Natural killer cell (primary cell): Measurements from ENCODE around the gene KANSL1L. TPM values are rescaled to one million over a fixed set of nuclear protein-coding genes. Genes with fewer than 3 reads are reported as not detected.

Experiments
- ATAC-seq, 3 donors: fragments of 150-1000 bp in 2 of 3; fragments of 200-7000 bp in 1 of 3; cut with Tn5 transposase; 1 replicate in 1 of 3; 2 replicates in 2 of 3; pipeline ENCODE4 v1.10.0; 2021; ENCODE audit warnings: mild to moderate bottlenecking in 2 of 3, moderate library complexity in 2 of 3
- DNase-seq, 2 donors: peaks; one replicate each; pipeline versions ENCODE4 v3.0.0 to v3.0.0-alpha.2; 2013 to 2021; ENCODE audit warnings: mixed read lengths in 1 of 2
- H3K27ac ChIP-seq: one replicate; pipeline ENCODE4 v1.5.1; 2013; ENCODE audit warnings: mild to moderate bottlenecking, low read length
- H3K27me3 ChIP-seq: one replicate; pipeline ENCODE4 v1.6.1; 2013; ENCODE audit warnings: low read length; ENCODE audit not compliant: control insufficient read depth, insufficient read depth
- H3K36me3 ChIP-seq: one replicate; pipeline ENCODE4 v1.6.1; 2013; ENCODE audit warnings: low read length; ENCODE audit not compliant: control insufficient read depth, insufficient read depth
- H3K4me1 ChIP-seq: one replicate; pipeline ENCODE4 v1.6.1; 2013; ENCODE audit warnings: low read length; ENCODE audit not compliant: control insufficient read depth, insufficient read depth
- H3K4me3 ChIP-seq: one replicate; pipeline ENCODE4 v1.5.1; 2013; ENCODE audit warnings: low read length
- H3K9me3 ChIP-seq: one replicate; pipeline ENCODE4 v1.6.1; 2013; ENCODE audit warnings: low read length; ENCODE audit not compliant: control insufficient read depth, insufficient read depth
- H3K27ac Mint-ChIP-seq, 2 donors: one replicate each; pipeline ENCODE4 v1.8.0; 2022; ENCODE audit warnings: mild to moderate bottlenecking in 2 of 2, mixed read lengths in 2 of 2, moderate library complexity in 1 of 2
- H3K27me3 Mint-ChIP-seq, 2 donors: one replicate each; pipeline ENCODE4 v1.8.0; 2022; ENCODE audit warnings: low read depth in 2 of 2, mixed read lengths in 2 of 2
- H3K36me3 Mint-ChIP-seq: one replicate; pipeline ENCODE4 v1.8.0; 2022; ENCODE audit warnings: mixed read lengths
- H3K4me1 Mint-ChIP-seq, 2 donors: one replicate each; pipeline ENCODE4 v1.8.0; 2022; ENCODE audit warnings: mixed read lengths in 2 of 2
- H3K4me3 Mint-ChIP-seq: one replicate; pipeline ENCODE4 v1.8.0; 2022; ENCODE audit warnings: mild to moderate bottlenecking, moderate library complexity, mixed read lengths
- H3K9me3 Mint-ChIP-seq, 2 donors: one replicate each; pipeline ENCODE4 v1.8.0; 2022; ENCODE audit warnings: mixed read lengths in 2 of 2
- CTCF ChIP-seq: fragments of 200-600 bp; IDR thresholded peaks from one replicate; pipeline ENCODE4 v1.8.0; 2022; ENCODE audit warnings: antibody characterized with exemption
- WGBS: methylation state at CpG from one replicate; pipeline ENCODE4 v1.1.7; 2013; ENCODE audit warnings: missing lambda C conversion rate; ENCODE audit not compliant: insufficient coverage; 5-methylcytosine and 5-hydroxymethylcytosine counted together
- intact Hi-C: fragments of 100-400 bp; cut with micrococcal nuclease; formaldehyde crosslinking; loops from one replicate; pipeline ENCODE4 v1.14.2; 2022
- total RNA-seq, 4 donors: library from RNA; stranded (reverse); fragments of 120-200 nt in 1 of 4; gene quantifications; one replicate each; pipeline versions ENCODE4 v1.2.3 to v1.2.4, GENCODE V29; 2013 to 2022

KANSL1L gene
- total RNA-seq, 3 donors from 2014 or later (not counting 1 experiment from before 2014, with no cell fraction given) = 7.6 to 11.2 (median 9.5) TPM

DNA sequence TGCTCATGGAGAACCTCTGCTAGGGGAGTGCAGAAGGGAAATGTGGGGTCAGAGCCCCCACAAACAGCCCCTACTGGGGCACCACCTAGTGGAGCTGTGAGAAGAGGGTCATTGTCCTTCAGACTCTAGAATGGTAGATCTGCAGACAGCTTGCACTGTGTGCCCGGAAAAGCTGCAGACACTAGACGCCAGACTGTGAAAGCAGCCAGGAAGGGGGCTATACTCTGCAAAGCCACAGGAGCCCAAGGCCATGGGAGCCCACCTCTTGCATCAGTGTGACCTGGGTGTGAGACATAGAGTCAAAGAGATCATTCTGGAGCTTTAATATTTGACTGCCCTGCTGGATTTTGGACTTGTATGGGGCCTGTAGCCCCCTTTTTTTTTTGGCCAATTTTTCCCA lies 107.9 kb downstream of the KANSL1L start:
- Histone ChIP-seq H3K4me3 (no peak overlapping the region), H3K36me3 (no peaks in the 10 kb centered on the region), H3K4me1 (no peaks in the 10 kb centered on the region), H3K9me3 (peaks cover 2% of the 10 kb centered on the region), H3K27ac (no peak overlapping the region), H3K27me3 (no peaks in the 10 kb centered on the region)
- DNase-seq (no peak), ATAC-seq (peak in 1 of 3 donors; percentile 55)
- H3K4me1 Mint-ChIP-seq = no peaks in the 10 kb centered on the region
- no peaks in the 10 kb centered on the region for H3K36me3 Mint-ChIP-seq
- no peak overlapping the region for H3K4me3 Mint-ChIP-seq
- no peak overlapping the region for H3K27ac Mint-ChIP-seq
- no peaks in the 10 kb centered on the region for H3K9me3 Mint-ChIP-seq
- intact Hi-C loops = no loop called here
- TF ChIP-seq CTCF = no peak
- WGBS = 87% methylated on average over 2 of the region's 2 CpGs
- H3K27me3 Mint-ChIP-seq = no peaks in the 10 kb centered on the region

DNA sequence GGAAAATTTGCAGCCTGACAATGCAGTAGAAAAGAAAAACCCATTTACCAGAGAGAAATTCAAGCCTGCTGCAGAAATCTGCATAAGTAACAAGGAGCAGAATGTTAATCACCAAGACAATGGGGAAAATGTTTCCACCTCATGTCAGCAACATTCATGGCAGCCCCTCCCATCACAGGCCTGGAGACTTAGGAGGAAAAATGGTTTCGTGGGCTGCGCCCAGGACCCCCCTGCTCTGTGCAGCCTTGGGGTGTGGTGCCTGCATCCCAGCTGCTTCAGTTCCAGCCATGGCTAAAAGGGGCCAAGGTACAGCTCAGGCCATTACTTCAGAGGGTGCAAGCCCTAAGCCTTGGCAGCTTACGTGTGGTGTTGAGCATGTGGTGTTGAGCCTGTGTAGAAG lies 115.4 kb downstream of the KANSL1L start:
- intact Hi-C loops = no loop called here
- WGBS = 100% methylated on average over 3 of the region's 3 CpGs
- Histone ChIP-seq H3K4me1 (no peaks in the 10 kb centered on the region), H3K27ac (no peak overlapping the region), H3K36me3 (no peaks in the 10 kb centered on the region), H3K4me3 (no peak overlapping the region), H3K27me3 (no peaks in the 10 kb centered on the region), H3K9me3 (peaks cover 7% of the 10 kb centered on the region)
- H3K27ac Mint-ChIP-seq = peak overlapping the region in 1 of 2 donors; percentile 24
- H3K27me3 Mint-ChIP-seq = no peaks in the 10 kb centered on the region
- H3K9me3 Mint-ChIP-seq = peaks cover 2 to 12% of the 10 kb centered on the region in 2 donors
- TF ChIP-seq CTCF = no peak
- peaks cover 16% of the 10 kb centered on the region for H3K36me3 Mint-ChIP-seq
- no peak overlapping the region for H3K4me3 Mint-ChIP-seq
- no peak for DNase-seq
- peaks cover 4 to 7% of the 10 kb centered on the region in 2 donors for H3K4me1 Mint-ChIP-seq
- no peak for ATAC-seq

DNA sequence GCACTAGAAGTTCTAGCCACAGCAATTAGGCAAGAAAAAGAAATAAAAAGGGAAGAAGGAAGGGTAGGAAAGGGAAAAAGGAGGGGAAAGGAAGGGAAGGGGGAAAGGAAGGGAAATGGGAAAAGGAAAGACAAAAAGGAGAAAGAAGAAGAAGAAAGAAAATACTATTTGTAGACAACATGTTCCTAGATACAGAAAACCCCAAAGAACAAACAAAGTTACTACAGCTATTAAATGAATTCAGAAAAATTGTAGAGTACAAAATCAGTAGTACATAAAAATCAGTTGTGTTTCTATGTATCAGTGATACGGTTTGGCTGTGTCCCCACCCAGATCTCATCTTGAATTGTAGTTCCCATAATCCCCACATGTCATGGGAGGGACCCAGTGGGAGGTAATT lies 116.5 kb downstream of the KANSL1L start:
- DNase-seq = no peak
- H3K4me1 Mint-ChIP-seq = peaks cover 8 to 11% of the 10 kb centered on the region in 2 donors
- no peak overlapping the region for H3K27ac ChIP-seq
- no peaks in the 10 kb centered on the region for H3K4me1 ChIP-seq
- no CpG with 5 or more reads among the region's 1 CpG for WGBS
- H3K36me3 ChIP-seq = no peaks in the 10 kb centered on the region
- H3K27me3 ChIP-seq = no peaks in the 10 kb centered on the region
- intact Hi-C loops = no loop called here
- no peak overlapping the region for H3K27ac Mint-ChIP-seq
- peaks cover 2 to 12% of the 10 kb centered on the region in 2 donors for H3K9me3 Mint-ChIP-seq
- no peak for TF ChIP-seq CTCF
- peaks cover 7% of the 10 kb centered on the region for H3K9me3 ChIP-seq
- peaks cover 16% of the 10 kb centered on the region for H3K36me3 Mint-ChIP-seq
- no peak overlapping the region for H3K4me3 Mint-ChIP-seq
- ATAC-seq = no peak
- no peaks in the 10 kb centered on the region for H3K27me3 Mint-ChIP-seq
- no peak overlapping the region for H3K4me3 ChIP-seq

- Mint-ChIP-seq H3K36me3 (peaks cover 16% of the 10 kb centered on the region), H3K27ac (no peak overlapping the region), H3K4me3 (no peak overlapping the region), H3K9me3 (peaks cover 4 to 10% of the 10 kb centered on the region in 2 donors), H3K27me3 (no peaks in the 10 kb centered on the region), H3K4me1 (peaks cover 9 to 13% of the 10 kb centered on the region in 2 donors)
- Histone ChIP-seq H3K9me3 (peaks cover 4% of the 10 kb centered on the region), H3K4me3 (no peak overlapping the region), H3K36me3 (peaks cover 3% of the 10 kb centered on the region), H3K27me3 (no peaks in the 10 kb centered on the region), H3K27ac (no peak overlapping the region), H3K4me1 (no peaks in the 10 kb centered on the region)
- intact Hi-C loops = no loop called here
- WGBS = no CpG with 5 or more reads among the region's 1 CpG
- DNase-seq = no peak
- no peak for TF ChIP-seq CTCF
- no peak for ATAC-seq
Measured at GRCh38 chr2:210050885-210051284, 120.3 kb downstream of the KANSL1L start.
